DOHH2 (cell line): ENCODE measurements around the gene COIL.
A peak's percentile ranks its signal among the peaks of the same experiment; 100 is the strongest.
"Not testable (repeated sequence)": the region's sequence is repeated elsewhere in the genome, so short reads cannot be mapped to it uniquely, and the experiment has no call there.

Experiments
- H3F3A ChIP-seq: fragments of 200-600 bp; sonication (generic), shearing (Covaris generic); 2 replicates; pipeline ENCODE4 v1.6.0; 2016; ENCODE audit warnings: antibody characterized with exemption, mild to moderate bottlenecking; ENCODE audit not compliant: control insufficient read depth, insufficient read depth
- H3K27ac ChIP-seq: fragments of 200-600 bp; sonication (generic); 2 replicates; pipeline ENCODE4 v1.5.1; 2014; ENCODE audit warnings: low read depth, mild to moderate bottlenecking, low read length, moderate library complexity
- H3K27me3 ChIP-seq: fragments of 200-600 bp; sonication (generic); 2 replicates; pipeline ENCODE4 v1.6.1; 2014; ENCODE audit warnings: mild to moderate bottlenecking, low read length, mixed read lengths; ENCODE audit not compliant: control insufficient read depth
- H3K36me3 ChIP-seq: fragments of 200-600 bp; sonication (generic); 2 replicates; pipeline ENCODE4 v1.6.1; 2014; ENCODE audit warnings: mild to moderate bottlenecking, low read length, moderate library complexity, mixed read lengths; ENCODE audit not compliant: control insufficient read depth
- H3K4me1 ChIP-seq: fragments of 200-600 bp; sonication (generic); 2 replicates; pipeline ENCODE4 v1.6.1; 2014; ENCODE audit warnings: mild to moderate bottlenecking, low read length, mixed read lengths; ENCODE audit not compliant: control insufficient read depth
- H3K4me2 ChIP-seq: fragments of 200-600 bp; sonication (generic); 2 replicates; pipeline ENCODE4 v1.6.0; 2014; ENCODE audit warnings: mild to moderate bottlenecking, low read length, moderate library complexity
- H3K4me3 ChIP-seq: fragments of 200-600 bp; sonication (generic); 2 replicates; pipeline ENCODE4 v1.5.1; 2014; ENCODE audit warnings: mild to moderate bottlenecking, low read length, mixed read lengths
- H3K79me2 ChIP-seq: fragments of 200-600 bp; sonication (generic); 2 replicates; pipeline ENCODE4 v1.6.1; 2014; ENCODE audit warnings: mild to moderate bottlenecking, low read length, mixed read lengths; ENCODE audit not compliant: control insufficient read depth
- H3K9me2 ChIP-seq: fragments of 200-600 bp; sonication (generic); replicated peaks from 2 replicates; pipeline ENCODE4 v1.6.1; 2014; ENCODE audit warnings: mild to moderate bottlenecking, low read length, mixed read lengths; ENCODE audit not compliant: control insufficient read depth
- H3K9me3 ChIP-seq: fragments of 200-600 bp; sonication (generic); 2 replicates; pipeline ENCODE4 v1.6.1; 2014; ENCODE audit warnings: antibody characterized with exemption, low read length, mixed read lengths; ENCODE audit not compliant: control insufficient read depth, insufficient read depth
- H4K20me1 ChIP-seq: fragments of 200-600 bp; sonication (generic); 2 replicates; pipeline ENCODE4 v1.6.0; 2014; ENCODE audit warnings: low read depth, mild to moderate bottlenecking, antibody characterized with exemption, low read length, moderate library complexity; ENCODE audit not compliant: control insufficient read depth, insufficient read depth
- EZH2phosphoT487 ChIP-seq: fragments of 200-600 bp; sonication (generic); IDR thresholded peaks from 2 replicates; pipeline ENCODE4 v1.6.1; 2017; ENCODE audit warnings: borderline replicate concordance, mild to moderate bottlenecking, antibody characterized with exemption, low read length, moderate library complexity, mixed read lengths
- TF ChIP-seq, protein P1 (sequence below): fragments of 200-600 bp; sonication (generic); IDR thresholded peaks from one replicate; pipeline ENCODE4 v1.5.1; 2014; ENCODE audit warnings: antibody characterized with exemption, mild to moderate bottlenecking, low read depth, low read length; ENCODE audit not compliant: poor library complexity, severe bottlenecking

Gene COIL

DNA sequence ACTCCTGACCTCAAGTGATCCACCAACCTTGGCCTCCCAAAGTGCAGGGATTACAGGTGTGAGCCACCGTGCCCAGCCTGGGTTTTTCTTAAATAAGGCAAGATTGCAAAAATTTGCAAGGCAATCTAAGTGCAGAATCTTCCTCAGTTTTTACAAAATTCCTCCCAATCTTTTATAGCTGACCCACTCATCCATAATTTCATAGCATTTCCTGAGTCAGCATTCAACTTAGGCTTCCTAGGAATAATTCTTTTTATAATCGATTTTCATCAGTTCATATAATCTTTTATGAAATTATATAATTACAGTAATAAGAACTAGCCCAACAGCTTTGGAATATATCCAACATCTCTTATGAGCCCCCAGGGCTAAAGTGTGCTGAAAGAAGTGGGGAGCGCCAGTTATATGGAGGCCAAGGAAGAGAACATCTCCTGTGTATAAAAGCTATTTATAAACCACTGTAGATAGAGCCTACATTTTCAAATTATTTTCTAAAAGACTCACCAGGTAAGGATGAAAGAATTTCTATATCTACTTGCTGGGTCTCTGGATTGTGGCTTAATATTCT lies 14.8 kb downstream of the COIL start:
- Histone ChIP-seq H3K36me3 (peaks cover 54% of the 10 kb centered on the region), H3K9me2 (no peaks in the 10 kb centered on the region), H3K79me2 (no peaks in the 10 kb centered on the region), H3K4me1 (no peaks in the 10 kb centered on the region), H3F3A (no peaks in the 10 kb centered on the region), H3K27me3 (no peaks in the 10 kb centered on the region), H4K20me1 (no peaks in the 10 kb centered on the region), H3K9me3 (no peaks in the 10 kb centered on the region), H3K27ac (no peak overlapping the region), H3K4me2 (no peak overlapping the region), H3K4me3 (no peak overlapping the region)
- TF ChIP-seq, protein P1, sequence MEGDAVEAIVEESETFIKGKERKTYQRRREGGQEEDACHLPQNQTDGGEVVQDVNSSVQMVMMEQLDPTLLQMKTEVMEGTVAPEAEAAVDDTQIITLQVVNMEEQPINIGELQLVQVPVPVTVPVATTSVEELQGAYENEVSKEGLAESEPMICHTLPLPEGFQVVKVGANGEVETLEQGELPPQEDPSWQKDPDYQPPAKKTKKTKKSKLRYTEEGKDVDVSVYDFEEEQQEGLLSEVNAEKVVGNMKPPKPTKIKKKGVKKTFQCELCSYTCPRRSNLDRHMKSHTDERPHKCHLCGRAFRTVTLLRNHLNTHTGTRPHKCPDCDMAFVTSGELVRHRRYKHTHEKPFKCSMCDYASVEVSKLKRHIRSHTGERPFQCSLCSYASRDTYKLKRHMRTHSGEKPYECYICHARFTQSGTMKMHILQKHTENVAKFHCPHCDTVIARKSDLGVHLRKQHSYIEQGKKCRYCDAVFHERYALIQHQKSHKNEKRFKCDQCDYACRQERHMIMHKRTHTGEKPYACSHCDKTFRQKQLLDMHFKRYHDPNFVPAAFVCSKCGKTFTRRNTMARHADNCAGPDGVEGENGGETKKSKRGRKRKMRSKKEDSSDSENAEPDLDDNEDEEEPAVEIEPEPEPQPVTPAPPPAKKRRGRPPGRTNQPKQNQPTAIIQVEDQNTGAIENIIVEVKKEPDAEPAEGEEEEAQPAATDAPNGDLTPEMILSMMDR = no peak
- TF ChIP-seq EZH2phosphoT487 = no peak

DNA sequence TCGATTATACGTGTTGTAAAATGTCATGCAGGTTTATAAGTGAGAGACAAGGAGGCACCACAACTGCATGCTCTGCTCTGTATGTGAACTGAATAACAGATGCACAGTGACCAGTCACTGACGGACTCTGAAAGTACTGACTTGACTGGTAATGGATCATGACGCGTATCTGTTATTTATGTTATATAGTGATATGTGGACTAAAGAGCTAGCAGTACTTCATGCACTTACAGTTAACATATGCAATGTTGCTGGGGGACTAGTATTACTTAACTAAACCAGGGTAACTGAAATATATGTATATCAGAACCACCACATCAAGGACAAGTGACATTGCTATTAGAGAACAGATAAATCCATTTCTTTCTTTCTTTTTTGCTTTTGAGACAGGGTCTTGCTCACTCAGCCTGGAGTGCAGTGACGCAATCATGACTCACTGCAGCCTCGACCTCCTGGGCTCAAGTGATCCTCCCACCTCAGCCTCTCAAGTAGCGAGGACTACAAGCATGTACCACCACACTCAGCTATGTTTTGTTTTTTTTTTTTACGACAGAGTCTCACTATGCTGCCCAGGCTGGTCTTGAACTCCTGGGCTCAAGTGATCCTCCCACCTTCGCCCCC lies 17.2 kb downstream of the COIL start:
- TF ChIP-seq, protein P1 = no peak
- TF ChIP-seq EZH2phosphoT487 = no peak
- Histone ChIP-seq H3K4me3 (no peak overlapping the region), H3K9me3 (no peaks in the 10 kb centered on the region), H3K79me2 (no peaks in the 10 kb centered on the region), H3K27me3 (no peaks in the 10 kb centered on the region), H3K4me2 (no peak overlapping the region), H3K4me1 (no peaks in the 10 kb centered on the region), H3K36me3 (peaks cover 57% of the 10 kb centered on the region), H3K9me2 (no peaks in the 10 kb centered on the region), H3F3A (no peaks in the 10 kb centered on the region; the same call in 1 of the 2 replicates), H3K27ac (no peak overlapping the region), H4K20me1 (no peaks in the 10 kb centered on the region)

DNA sequence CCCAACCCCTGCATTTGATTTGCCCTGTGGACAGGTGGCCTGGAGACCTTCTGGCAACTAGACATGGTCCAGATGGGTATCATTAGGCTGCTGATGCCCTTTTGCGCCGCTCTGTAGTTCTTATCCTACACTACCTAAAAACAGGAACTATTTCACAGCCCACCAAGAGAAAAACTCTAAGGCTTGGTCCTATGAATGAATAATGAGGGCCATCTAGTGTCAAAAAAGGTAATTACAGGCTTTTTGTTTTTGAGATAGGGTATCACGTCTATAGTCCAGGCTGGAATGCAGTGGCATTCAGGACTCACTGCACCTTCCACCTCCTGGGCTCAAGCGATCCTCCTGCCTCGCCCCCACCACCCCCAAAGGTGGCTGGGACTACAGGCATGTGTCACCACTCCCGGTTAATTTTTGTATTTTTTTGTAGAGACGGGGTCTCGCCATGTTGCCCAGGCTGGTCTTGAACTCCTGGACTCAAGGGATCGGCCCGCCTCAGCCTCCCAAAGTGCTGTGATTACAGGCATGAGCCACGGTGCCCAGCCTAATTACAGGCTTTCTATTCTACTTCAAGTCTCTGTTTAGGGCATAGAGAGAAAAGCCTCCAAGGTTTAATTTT lies 20.9 kb downstream of the COIL start:
- H3K4me3 ChIP-seq = no peak overlapping the region
- H3K9me2 ChIP-seq = no peaks in the 10 kb centered on the region
- H3K9me3 ChIP-seq = no peaks in the 10 kb centered on the region
- TF ChIP-seq, protein P1 = peak; percentile 68
- no peak for TF ChIP-seq EZH2phosphoT487
- peaks cover 60% of the 10 kb centered on the region for H3K36me3 ChIP-seq
- no peaks in the 10 kb centered on the region for H3K79me2 ChIP-seq
- H4K20me1 ChIP-seq = no peaks in the 10 kb centered on the region
- H3K4me1 ChIP-seq = no peaks in the 10 kb centered on the region
- H3F3A ChIP-seq = no peaks in the 10 kb centered on the region; the same call in 1 of the 2 replicates
- no peak overlapping the region for H3K27ac ChIP-seq
- H3K4me2 ChIP-seq = no peak overlapping the region
- H3K27me3 ChIP-seq = no peaks in the 10 kb centered on the region

DNA sequence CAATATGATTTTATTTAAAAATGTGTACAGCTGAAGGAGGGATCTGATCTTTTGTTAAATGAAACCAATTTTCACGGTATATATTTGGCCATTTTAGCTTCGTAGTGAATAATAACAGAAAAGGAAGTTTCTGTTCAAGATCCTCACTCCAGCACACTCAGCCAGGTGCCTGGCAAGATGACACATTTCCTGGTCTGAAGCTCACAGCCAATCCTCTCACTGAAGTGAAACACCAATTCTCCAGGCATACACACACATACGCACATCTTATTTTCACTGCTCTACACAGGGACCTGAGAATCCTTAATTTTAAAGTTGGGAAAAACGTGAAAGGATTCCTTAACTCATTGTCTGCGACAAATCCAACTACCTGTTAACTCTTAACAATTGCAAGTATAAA lies 22.6 kb downstream of the COIL start:
- not testable (repeated sequence) for H4K20me1 ChIP-seq, H3F3A ChIP-seq, H3K27me3 ChIP-seq, H3K9me2 ChIP-seq, H3K4me2 ChIP-seq, H3K79me2 ChIP-seq, H3K9me3 ChIP-seq, H3K27ac ChIP-seq, H3K4me3 ChIP-seq, H3K4me1 ChIP-seq
- H3K36me3 ChIP-seq = peaks cover 49% of the 10 kb centered on the region
